Esophagus muscularis mucosa (tissue), 4 donors: Measurements from ENCODE around the gene TRMT44. TPM values are rescaled to one million over a fixed set of nuclear protein-coding genes. Genes with fewer than 3 reads are reported as not detected.

Experiments
- DNase-seq: peaks from one replicate; pipeline ENCODE4 v3.0.0-alpha.2; 2017; ENCODE audit errors: extremely low spot score
- H3K27ac ChIP-seq, 4 donors: fragments of 200-600 bp; sonication (generic); replicated peaks in 1 of 4; 1 replicate in 3 of 4; 2 replicates in 1 of 4; pipeline ENCODE4 v1.5.1; 2016 to 2019; ENCODE audit warnings: mild to moderate bottlenecking in 1 of 4
- H3K27me3 ChIP-seq, 4 donors: fragments of 200-600 bp; sonication (generic); one replicate each; pipeline versions ENCODE4 v1.5.1 to v1.6.0; 2016 to 2019
- H3K36me3 ChIP-seq, 4 donors: fragments of 200-600 bp; sonication (generic); one replicate each; pipeline ENCODE4 v1.5.1; 2016 to 2019
- H3K4me1 ChIP-seq, 4 donors: fragments of 200-600 bp; sonication (generic); one replicate each; pipeline ENCODE4 v1.5.1; 2016 to 2019
- H3K4me3 ChIP-seq, 4 donors: fragments of 200-600 bp; sonication (generic); 1 replicate in 2 of 4; 2 replicates in 2 of 4; pipeline ENCODE4 v1.5.1; 2016 to 2019; ENCODE audit warnings: mild to moderate bottlenecking in 4 of 4, moderate library complexity in 1 of 4
- H3K9me3 ChIP-seq, 4 donors: fragments of 200-600 bp; sonication (generic); 1 replicate in 3 of 4; 2 replicates in 1 of 4; pipeline ENCODE4 v1.5.1; 2016 to 2019
- EP300 ChIP-seq: sonication (generic); formaldehyde crosslinking; IDR thresholded peaks from one replicate; pipeline ENCODE4 v1.6.1; 2017; ENCODE audit warnings: antibody characterized with exemption
- POLR2A ChIP-seq: fragments of 450-650 bp; IDR thresholded peaks from one replicate; pipeline ENCODE4 v1.6.1; 2017; ENCODE audit warnings: antibody characterized with exemption, moderate library complexity, mild to moderate bottlenecking, low read depth
- POLR2AphosphoS5 ChIP-seq, 2 donors: sonication (generic); formaldehyde crosslinking; IDR thresholded peaks; one replicate each; pipeline ENCODE4 v1.6.1; 2017; ENCODE audit warnings: antibody characterized with exemption in 2 of 2
- WGBS: methylation state at CpG from one replicate; pipeline ENCODE4 v1.1.5; 2018; 5-methylcytosine and 5-hydroxymethylcytosine counted together
- intact Hi-C: fragments of 100-400 bp; cut with DNase I; formaldehyde crosslinking; loops from one replicate; pipeline ENCODE4 v1.15.1; 2023
- total RNA-seq, 4 donors: library from RNA; depleted of rRNA; stranded (reverse); fragments of >200 nt; gene quantifications; one replicate each; pipeline versions ENCODE4 v1.1.0 to v1.2.1, GENCODE V29; 2016
- TF ChIP-seq, protein P1 (sequence below), 3 experiments: fragments of 200-600 bp in 2 of 3; fragments of 450-650 bp in 1 of 3; sonication (generic) in 2 of 3; IDR thresholded peaks; one replicate each; pipeline ENCODE4 v1.5.1; 2017 to 2019; ENCODE audit warnings: antibody characterized with exemption in 3 of 3, mild to moderate bottlenecking in 2 of 3, moderate library complexity in 1 of 3

Gene TRMT44
- total RNA-seq, 4 donors from 2014 or later = 14.6 to 21.6 (median 19.4) TPM

DNA sequence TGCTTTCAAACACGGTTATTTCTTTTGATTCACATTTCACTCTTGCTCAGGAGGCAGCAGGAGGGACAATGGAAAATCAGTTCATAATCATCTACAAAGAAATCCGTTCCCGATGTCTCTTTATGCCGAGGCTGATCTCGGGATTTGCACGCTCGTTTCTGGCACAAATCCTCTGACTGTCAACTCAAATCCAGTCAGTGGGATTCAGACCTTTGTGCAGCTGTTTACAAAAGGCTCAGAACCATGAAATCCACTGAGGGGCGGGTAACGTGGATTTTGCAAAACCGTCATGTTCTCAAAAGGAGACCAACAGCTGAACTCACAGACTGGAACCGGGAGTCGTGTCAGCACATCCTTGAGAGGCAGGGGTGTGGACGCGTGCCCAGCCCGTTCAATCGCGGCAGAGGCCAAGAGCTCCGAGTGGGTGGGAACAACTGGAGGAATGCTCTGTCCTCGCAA lies 46.5 kb upstream of the TRMT44 start:
- intact Hi-C loops = no loop called here
- peaks cover 14 to 71% (median 49%) of the 10 kb centered on the region in 4 donors for H3K36me3 ChIP-seq
- H3K27ac ChIP-seq = peak overlapping the region; percentile 83 to 86 (median 86)
- WGBS = 26% methylated on average over 19 of the region's 19 CpGs
- no peaks in the 10 kb centered on the region for H3K27me3 ChIP-seq
- TF ChIP-seq POLR2AphosphoS5 (IDR thresholded peaks at IDR 0.05) (peak in 1 of 2 donors; percentile 64), POLR2A (no peak), EP300 (no peak)
- TF ChIP-seq, protein P1, sequence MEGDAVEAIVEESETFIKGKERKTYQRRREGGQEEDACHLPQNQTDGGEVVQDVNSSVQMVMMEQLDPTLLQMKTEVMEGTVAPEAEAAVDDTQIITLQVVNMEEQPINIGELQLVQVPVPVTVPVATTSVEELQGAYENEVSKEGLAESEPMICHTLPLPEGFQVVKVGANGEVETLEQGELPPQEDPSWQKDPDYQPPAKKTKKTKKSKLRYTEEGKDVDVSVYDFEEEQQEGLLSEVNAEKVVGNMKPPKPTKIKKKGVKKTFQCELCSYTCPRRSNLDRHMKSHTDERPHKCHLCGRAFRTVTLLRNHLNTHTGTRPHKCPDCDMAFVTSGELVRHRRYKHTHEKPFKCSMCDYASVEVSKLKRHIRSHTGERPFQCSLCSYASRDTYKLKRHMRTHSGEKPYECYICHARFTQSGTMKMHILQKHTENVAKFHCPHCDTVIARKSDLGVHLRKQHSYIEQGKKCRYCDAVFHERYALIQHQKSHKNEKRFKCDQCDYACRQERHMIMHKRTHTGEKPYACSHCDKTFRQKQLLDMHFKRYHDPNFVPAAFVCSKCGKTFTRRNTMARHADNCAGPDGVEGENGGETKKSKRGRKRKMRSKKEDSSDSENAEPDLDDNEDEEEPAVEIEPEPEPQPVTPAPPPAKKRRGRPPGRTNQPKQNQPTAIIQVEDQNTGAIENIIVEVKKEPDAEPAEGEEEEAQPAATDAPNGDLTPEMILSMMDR (IDR thresholded peaks at IDR 0.05) = no peak
- no peak for DNase-seq
- no peaks in the 10 kb centered on the region for H3K9me3 ChIP-seq
- H3K4me3 ChIP-seq = peak overlapping the region; percentile 7 to 20 (median 10)
- H3K4me1 ChIP-seq = peaks cover 37 to 55% (median 52%) of the 10 kb centered on the region in 4 donors

DNA sequence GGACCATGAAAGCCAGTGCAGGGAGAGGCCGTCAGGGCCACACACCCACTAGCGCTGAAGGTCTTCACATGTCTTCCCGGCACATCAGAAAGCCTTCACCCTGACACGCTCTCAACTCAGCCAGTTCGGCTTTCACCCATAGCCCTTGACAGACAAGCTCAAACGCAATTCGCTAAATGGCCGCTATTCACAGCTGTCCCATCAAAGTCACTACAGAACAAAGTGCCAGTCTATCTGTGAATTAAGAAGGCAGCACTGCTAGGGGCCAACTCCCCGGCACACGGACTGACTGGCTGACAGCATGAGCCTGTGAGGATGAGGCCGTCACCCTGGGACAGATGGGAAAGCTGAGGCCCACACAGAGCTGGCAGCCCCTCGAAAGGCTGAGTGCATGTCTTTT lies 45.8 kb upstream of the TRMT44 start:
- Histone ChIP-seq H3K27ac (peak overlapping the region; percentile 83 to 86 (median 86)), H3K4me3 (peak overlapping the region in 1 of 4 donors; percentile 20), H3K9me3 (no peaks in the 10 kb centered on the region), H3K36me3 (peaks cover 16 to 73% (median 48%) of the 10 kb centered on the region in 4 donors), H3K27me3 (no peaks in the 10 kb centered on the region), H3K4me1 (peaks cover 37 to 55% (median 52%) of the 10 kb centered on the region in 4 donors)
- intact Hi-C loops = no loop called here
- 69% methylated on average over 12 of the region's 12 CpGs for WGBS
- TF ChIP-seq POLR2AphosphoS5 (IDR thresholded peaks at IDR 0.05) (no peak), EP300 (no peak), POLR2A (no peak)
- TF ChIP-seq, protein P1 (IDR thresholded peaks at IDR 0.05) = no peak
- no peak for DNase-seq

DNA sequence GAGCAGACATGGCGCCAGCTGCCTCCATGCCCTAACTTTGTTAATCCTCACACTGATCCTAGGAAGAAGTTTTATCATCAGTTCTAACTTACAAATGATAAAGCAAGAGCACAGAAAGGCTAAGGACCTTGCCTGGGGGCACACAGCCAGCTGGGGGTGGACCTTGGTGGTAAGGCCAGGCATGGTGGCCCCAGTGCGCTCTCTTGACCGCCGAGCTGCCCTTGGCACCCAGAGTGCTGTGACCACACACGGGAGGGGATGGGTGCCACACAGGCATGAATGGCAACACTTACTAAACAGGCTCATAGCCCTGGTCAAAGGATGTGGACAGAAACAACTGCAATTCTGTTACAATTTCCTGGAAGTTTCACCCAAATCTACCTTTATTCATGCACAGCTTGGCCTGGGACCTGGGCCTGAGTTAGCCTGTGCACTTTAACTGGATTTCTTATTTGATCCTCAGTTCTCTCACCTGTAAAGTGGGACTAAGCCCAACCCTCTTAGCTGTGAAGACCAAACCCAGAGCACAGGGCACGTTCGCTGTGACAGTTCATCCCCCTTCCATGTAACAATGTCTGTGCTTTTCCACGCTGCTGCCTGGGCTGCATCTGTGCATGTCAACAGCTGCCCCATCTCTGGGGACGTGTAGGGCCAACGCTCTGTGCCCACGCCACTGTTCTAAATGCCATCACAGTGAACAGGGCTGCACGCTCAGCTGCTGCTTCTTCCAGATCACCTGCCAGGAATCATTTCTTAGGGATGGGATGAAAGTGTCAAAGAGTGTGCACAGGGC lies 44.9 kb upstream of the TRMT44 start:
- H3K27ac ChIP-seq = peak overlapping the region; percentile 83 to 86 (median 86)

DNA sequence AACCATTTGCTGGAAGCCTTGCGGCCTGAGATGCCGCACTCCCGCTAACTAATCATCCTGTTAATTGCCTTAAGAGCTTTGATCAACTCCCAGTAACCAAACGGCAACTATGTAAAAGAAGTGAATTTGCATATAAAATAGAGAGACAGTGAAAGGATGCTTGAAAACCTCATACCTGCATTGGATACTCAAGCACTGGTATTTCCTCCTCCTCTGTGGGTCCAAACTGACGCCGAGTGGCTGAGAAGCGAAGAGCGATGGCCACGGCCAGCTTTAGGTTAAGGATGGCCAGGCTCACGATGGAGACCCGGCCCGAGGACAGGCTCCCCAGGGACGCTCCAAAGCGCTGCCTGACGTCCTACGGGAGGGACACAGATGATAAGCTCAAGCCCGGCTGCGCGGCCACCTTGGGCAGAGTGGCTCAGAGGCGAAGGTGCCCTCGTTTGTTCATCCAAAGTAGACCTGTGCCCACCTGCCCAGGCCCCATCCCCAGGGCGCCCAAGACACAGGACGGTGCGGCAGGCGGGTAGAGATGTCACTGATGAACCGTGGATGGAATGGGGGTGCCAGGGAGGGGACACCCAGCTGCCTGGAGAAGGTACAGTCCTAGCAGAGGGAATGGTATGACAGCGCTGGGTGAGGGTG lies 43.7 kb upstream of the TRMT44 start:
- peaks cover 16 to 63% (median 45%) of the 10 kb centered on the region in 4 donors for H3K36me3 ChIP-seq
- H3K27me3 ChIP-seq = no peaks in the 10 kb centered on the region
- no peak for DNase-seq
- WGBS = 96% methylated on average over 9 of the region's 27 CpGs
- H3K9me3 ChIP-seq = no peaks in the 10 kb centered on the region
- H3K4me1 ChIP-seq = peaks cover 36 to 52% (median 52%) of the 10 kb centered on the region in 4 donors
- peak overlapping the region in 1 of 4 donors; percentile 7 for H3K27ac ChIP-seq
- intact Hi-C loops = no loop called here
- no peak overlapping the region for H3K4me3 ChIP-seq
- TF ChIP-seq POLR2AphosphoS5 (IDR thresholded peaks at IDR 0.05) (no peak), EP300 (no peak), POLR2A (no peak)
- TF ChIP-seq, protein P1 (IDR thresholded peaks at IDR 0.05) = no peak

More for the DNA sequence above, 44.9 kb upstream of the TRMT44 start:
- 99% methylated on average over 10 of the region's 12 CpGs for WGBS
- no peaks in the 10 kb centered on the region for H3K27me3 ChIP-seq
- TF ChIP-seq POLR2A = no peak
- no peak for TF ChIP-seq POLR2AphosphoS5 (IDR thresholded peaks at IDR 0.05)
- TF ChIP-seq, protein P1 (IDR thresholded peaks at IDR 0.05) = no peak
- TF ChIP-seq EP300 = no peak
- intact Hi-C loops = no loop called here
- H3K36me3 ChIP-seq = peaks cover 16 to 67% (median 45%) of the 10 kb centered on the region in 4 donors
- H3K4me1 ChIP-seq = peaks cover 37 to 52% (median 52%) of the 10 kb centered on the region in 4 donors
- H3K4me3 ChIP-seq = no peak overlapping the region
- DNase-seq = no peak
- no peaks in the 10 kb centered on the region for H3K9me3 ChIP-seq
